ENCODE data around the gene ECHDC3. TPM values are rescaled to one million over a fixed set of nuclear protein-coding genes. Genes with fewer than 3 reads are reported as not detected.

ECHDC3 gene
- total and polyA plus RNA-seq, 9 donors = 5.8 to 12.7 (median 8.6) TPM

- Histone ChIP-seq H3K9me3 (replicated peaks; ENCODE audit: control insufficient read depth, low read depth, low read length) (peaks cover 2% of the 10 kb centered on the region), H3K27me3 (ENCODE audit: control insufficient read depth, insufficient read depth, low read length) (no peaks in the 10 kb centered on the region), H3K36me3 (ENCODE audit: control insufficient read depth, insufficient read depth, low read length) (no peaks in the 10 kb centered on the region), H3K4me3 (ENCODE audit: low read length) (no peak overlapping the region), H3K27ac (ENCODE audit: low read length) (no peak overlapping the region), H3K4me1 (ENCODE audit: control insufficient read depth, insufficient read depth, low read length) (no peaks in the 10 kb centered on the region)
- no peak for DNase-seq
- WGBS (ENCODE audit: insufficient coverage) = 82% methylated on average over 12 of the region's 13 CpGs
These were observed 26.2 kb upstream of the ECHDC3 start for GRCh38 chr10:11715815-11716494.

GRCh38 chr10:11716686-11717085 lies 25.5 kb upstream of the ECHDC3 start:
- Histone ChIP-seq H3K27me3 (ENCODE audit: control insufficient read depth, insufficient read depth, low read length) (no peaks in the 10 kb centered on the region), H3K9me3 (replicated peaks; ENCODE audit: control insufficient read depth, low read depth, low read length) (peaks cover 2% of the 10 kb centered on the region), H3K4me3 (ENCODE audit: low read length) (no peak overlapping the region), H3K27ac (ENCODE audit: low read length) (no peak overlapping the region), H3K4me1 (ENCODE audit: control insufficient read depth, insufficient read depth, low read length) (no peaks in the 10 kb centered on the region), H3K36me3 (ENCODE audit: control insufficient read depth, insufficient read depth, low read length) (no peaks in the 10 kb centered on the region)
- DNase-seq = no peak
- 100% methylated on average over 2 of the region's 4 CpGs for WGBS (ENCODE audit: insufficient coverage)

- DNase-seq = no peak
- Histone ChIP-seq H3K4me3 (ENCODE audit: low read length) (no peak overlapping the region), H3K9me3 (replicated peaks; ENCODE audit: control insufficient read depth, low read depth, low read length) (peaks cover 2% of the 10 kb centered on the region), H3K27me3 (ENCODE audit: control insufficient read depth, insufficient read depth, low read length) (no peaks in the 10 kb centered on the region), H3K4me1 (ENCODE audit: control insufficient read depth, insufficient read depth, low read length) (no peaks in the 10 kb centered on the region), H3K27ac (ENCODE audit: low read length) (no peak overlapping the region), H3K36me3 (ENCODE audit: control insufficient read depth, insufficient read depth, low read length) (no peaks in the 10 kb centered on the region)
- WGBS (ENCODE audit: insufficient coverage) = 64% methylated on average over 9 of the region's 13 CpGs
These were observed 22.5 kb upstream of the ECHDC3 start for GRCh38 chr10:11719496-11720259.

GRCh38 chr10:11720260-11720741 lies 21.9 kb upstream of the ECHDC3 start:
- Histone ChIP-seq H3K4me1 (ENCODE audit: control insufficient read depth, insufficient read depth, low read length) (no peaks in the 10 kb centered on the region), H3K9me3 (replicated peaks; ENCODE audit: control insufficient read depth, low read depth, low read length) (peaks cover 2% of the 10 kb centered on the region), H3K27ac (ENCODE audit: low read length) (no peak overlapping the region), H3K36me3 (ENCODE audit: control insufficient read depth, insufficient read depth, low read length) (no peaks in the 10 kb centered on the region), H3K4me3 (ENCODE audit: low read length) (no peak overlapping the region), H3K27me3 (ENCODE audit: control insufficient read depth, insufficient read depth, low read length) (no peaks in the 10 kb centered on the region)
- 75% methylated on average over 7 of the region's 11 CpGs for WGBS (ENCODE audit: insufficient coverage)
- peak; percentile 45 for DNase-seq

GRCh38 chr10:11721806-11722205 lies 20.4 kb upstream of the ECHDC3 start:
- no peak for DNase-seq
- no peaks in the 10 kb centered on the region for H3K36me3 ChIP-seq (ENCODE audit: control insufficient read depth, insufficient read depth, low read length)
- H3K27ac ChIP-seq (ENCODE audit: low read length) = no peak overlapping the region
- H3K4me3 ChIP-seq (ENCODE audit: low read length) = no peak overlapping the region
- peaks cover under 1% of the 10 kb centered on the region for H3K9me3 ChIP-seq (replicated peaks; ENCODE audit: control insufficient read depth, low read depth, low read length)
- WGBS (ENCODE audit: insufficient coverage) = 100% methylated on average over 1 of the region's 3 CpGs
- H3K4me1 ChIP-seq (ENCODE audit: control insufficient read depth, insufficient read depth, low read length) = no peaks in the 10 kb centered on the region
- no peaks in the 10 kb centered on the region for H3K27me3 ChIP-seq (ENCODE audit: control insufficient read depth, insufficient read depth, low read length)

GRCh38 chr10:11723359-11723758 lies 18.8 kb upstream of the ECHDC3 start:
- H3K4me3 ChIP-seq (ENCODE audit: low read length) = no peak overlapping the region
- no CpG with 5 or more reads among the region's 5 CpGs for WGBS (ENCODE audit: insufficient coverage)
- no peaks in the 10 kb centered on the region for H3K9me3 ChIP-seq (replicated peaks; ENCODE audit: control insufficient read depth, low read depth, low read length)
- H3K36me3 ChIP-seq (ENCODE audit: control insufficient read depth, insufficient read depth, low read length) = no peaks in the 10 kb centered on the region
- no peaks in the 10 kb centered on the region for H3K4me1 ChIP-seq (ENCODE audit: control insufficient read depth, insufficient read depth, low read length)
- DNase-seq = no peak
- H3K27me3 ChIP-seq (ENCODE audit: control insufficient read depth, insufficient read depth, low read length) = no peaks in the 10 kb centered on the region
- H3K27ac ChIP-seq (ENCODE audit: low read length) = no peak overlapping the region

- no peaks in the 10 kb centered on the region for H3K36me3 ChIP-seq (ENCODE audit: control insufficient read depth, insufficient read depth, low read length)
- no peak overlapping the region for H3K4me3 ChIP-seq (ENCODE audit: low read length)
- no peak overlapping the region for H3K27ac ChIP-seq (ENCODE audit: low read length)
- no peaks in the 10 kb centered on the region for H3K4me1 ChIP-seq (ENCODE audit: control insufficient read depth, insufficient read depth, low read length)
- DNase-seq = peak; percentile 71
- H3K27me3 ChIP-seq (ENCODE audit: control insufficient read depth, insufficient read depth, low read length) = no peaks in the 10 kb centered on the region
- 62% methylated on average over 10 of the region's 20 CpGs for WGBS (ENCODE audit: insufficient coverage)
- H3K9me3 ChIP-seq (replicated peaks; ENCODE audit: control insufficient read depth, low read depth, low read length) = no peaks in the 10 kb centered on the region
These were observed 17.0 kb upstream of the ECHDC3 start for GRCh38 chr10:11724938-11725776.

- H3K36me3 ChIP-seq (ENCODE audit: control insufficient read depth, insufficient read depth, low read length) = no peaks in the 10 kb centered on the region
- no peaks in the 10 kb centered on the region for H3K4me1 ChIP-seq (ENCODE audit: control insufficient read depth, insufficient read depth, low read length)
- no peak overlapping the region for H3K27ac ChIP-seq (ENCODE audit: low read length)
- no peaks in the 10 kb centered on the region for H3K27me3 ChIP-seq (ENCODE audit: control insufficient read depth, insufficient read depth, low read length)
- peaks cover 2% of the 10 kb centered on the region for H3K9me3 ChIP-seq (replicated peaks; ENCODE audit: control insufficient read depth, low read depth, low read length)
- 80% methylated on average over 1 of the region's 10 CpGs for WGBS (ENCODE audit: insufficient coverage)
- no peak overlapping the region for H3K4me3 ChIP-seq (ENCODE audit: low read length)
- no peak for DNase-seq
These were observed 16.3 kb upstream of the ECHDC3 start for GRCh38 chr10:11725912-11726311.

- Histone ChIP-seq H3K4me3 (ENCODE audit: low read length) (no peak overlapping the region), H3K4me1 (ENCODE audit: control insufficient read depth, insufficient read depth, low read length) (no peaks in the 10 kb centered on the region), H3K27ac (ENCODE audit: low read length) (no peak overlapping the region), H3K27me3 (ENCODE audit: control insufficient read depth, insufficient read depth, low read length) (no peaks in the 10 kb centered on the region), H3K36me3 (ENCODE audit: control insufficient read depth, insufficient read depth, low read length) (no peaks in the 10 kb centered on the region), H3K9me3 (replicated peaks; ENCODE audit: control insufficient read depth, low read depth, low read length) (peaks cover 5% of the 10 kb centered on the region)
- no peak for DNase-seq
- WGBS (ENCODE audit: insufficient coverage) = 54% methylated on average over 4 of the region's 4 CpGs
These were observed 14.6 kb upstream of the ECHDC3 start for GRCh38 chr10:11727563-11727962.

GRCh38 chr10:11728353-11728752 lies 13.8 kb upstream of the ECHDC3 start:
- no peaks in the 10 kb centered on the region for H3K27me3 ChIP-seq (ENCODE audit: control insufficient read depth, insufficient read depth, low read length)
- no peaks in the 10 kb centered on the region for H3K4me1 ChIP-seq (ENCODE audit: control insufficient read depth, insufficient read depth, low read length)
- WGBS (ENCODE audit: insufficient coverage) = 100% methylated on average over 1 of the region's 7 CpGs
- no peaks in the 10 kb centered on the region for H3K36me3 ChIP-seq (ENCODE audit: control insufficient read depth, insufficient read depth, low read length)
- no peak overlapping the region for H3K27ac ChIP-seq (ENCODE audit: low read length)
- no peak overlapping the region for H3K4me3 ChIP-seq (ENCODE audit: low read length)
- no peak for DNase-seq
- peaks cover 5% of the 10 kb centered on the region for H3K9me3 ChIP-seq (replicated peaks; ENCODE audit: control insufficient read depth, low read depth, low read length)
